GM19468 (cell line): ENCODE measurements around the gene EFS.

Source experiments
- ATAC-seq: cut with Tn5 transposase; IDR thresholded peaks from one replicate; pipeline ENCODE4 v1.9.1; 2021; ENCODE audit warnings: mild to moderate bottlenecking, moderate library complexity, moderate number of reproducible peaks; ENCODE audit not compliant: unreplicated experiment; ENCODE audit errors: extremely low read depth

EFS gene

DNA sequence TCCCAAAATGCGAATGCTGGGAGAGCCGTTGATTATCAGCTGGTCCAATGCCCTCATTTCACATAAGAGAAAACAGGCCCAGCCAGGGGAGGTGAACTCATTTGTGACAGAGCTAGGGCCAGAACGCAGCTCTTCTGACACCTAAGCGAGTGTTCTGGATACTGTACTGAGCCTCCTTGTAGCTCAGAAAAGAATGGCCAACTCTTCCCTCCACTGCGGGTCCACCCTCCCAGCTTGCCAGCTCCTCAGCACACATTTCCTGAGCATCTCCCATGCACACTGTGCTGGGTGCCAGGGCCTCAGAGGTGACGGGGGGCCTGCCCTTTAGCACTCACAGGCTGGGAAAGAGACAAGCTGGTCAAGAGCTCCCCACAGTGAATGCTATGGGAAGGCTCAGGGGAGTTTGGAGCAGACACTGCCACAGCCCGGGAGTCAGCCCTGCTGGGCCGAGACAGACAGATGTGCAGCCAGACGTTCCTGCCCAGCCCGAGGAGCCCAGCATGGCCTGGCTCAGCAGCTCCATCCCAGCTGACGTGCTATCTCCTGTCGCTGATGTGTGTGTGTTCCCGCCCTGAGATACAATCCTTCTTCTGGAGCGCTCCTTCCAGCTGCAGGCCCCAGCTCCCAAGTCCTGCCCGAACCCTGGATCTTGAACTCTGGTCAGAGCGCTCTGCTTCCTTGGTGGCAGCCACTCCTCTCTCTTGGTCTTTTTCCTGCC, 15.4 kb upstream of the EFS start:
- no peak for ATAC-seq

DNA sequence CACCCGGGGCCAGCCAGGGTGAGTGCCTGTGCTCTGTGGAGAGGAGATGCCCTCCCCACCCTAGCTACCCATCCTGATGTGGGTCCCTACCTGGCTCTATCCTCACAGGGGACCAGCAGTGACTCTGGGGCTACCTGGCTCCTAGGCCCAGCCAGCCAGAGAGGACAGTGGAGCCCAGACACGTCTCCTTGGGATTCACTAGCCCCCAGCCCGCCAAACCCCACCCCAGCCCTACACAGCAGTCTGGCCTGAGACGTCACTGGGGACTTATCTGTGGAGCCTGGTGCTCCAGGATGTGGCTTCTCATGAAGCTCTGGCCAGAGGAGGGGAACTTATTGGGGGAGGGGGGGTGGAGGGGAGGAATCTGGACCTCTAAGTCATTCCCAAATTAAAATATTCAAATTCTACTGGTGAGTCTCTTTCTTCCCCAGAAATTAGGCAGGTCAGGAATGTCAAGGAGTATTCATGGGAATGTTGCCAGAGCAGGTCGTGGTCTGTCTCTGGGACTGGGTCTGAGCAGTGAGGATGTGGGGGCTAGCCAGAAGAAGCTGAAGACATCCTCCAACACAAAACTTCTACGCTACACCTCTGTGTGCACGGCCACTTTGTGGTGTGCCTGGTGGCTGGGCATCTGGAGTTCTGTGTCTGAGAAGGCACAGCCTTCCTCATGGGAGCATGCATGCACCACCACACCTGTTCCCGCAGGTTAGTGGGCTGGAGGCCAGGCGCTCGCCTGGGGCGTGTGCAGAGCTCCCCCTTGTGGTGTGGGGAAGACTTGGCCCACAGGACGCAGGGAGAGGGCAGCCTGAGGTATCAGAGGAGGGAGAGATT, 14.6 kb upstream of the EFS start:
- ATAC-seq = no peak

DNA sequence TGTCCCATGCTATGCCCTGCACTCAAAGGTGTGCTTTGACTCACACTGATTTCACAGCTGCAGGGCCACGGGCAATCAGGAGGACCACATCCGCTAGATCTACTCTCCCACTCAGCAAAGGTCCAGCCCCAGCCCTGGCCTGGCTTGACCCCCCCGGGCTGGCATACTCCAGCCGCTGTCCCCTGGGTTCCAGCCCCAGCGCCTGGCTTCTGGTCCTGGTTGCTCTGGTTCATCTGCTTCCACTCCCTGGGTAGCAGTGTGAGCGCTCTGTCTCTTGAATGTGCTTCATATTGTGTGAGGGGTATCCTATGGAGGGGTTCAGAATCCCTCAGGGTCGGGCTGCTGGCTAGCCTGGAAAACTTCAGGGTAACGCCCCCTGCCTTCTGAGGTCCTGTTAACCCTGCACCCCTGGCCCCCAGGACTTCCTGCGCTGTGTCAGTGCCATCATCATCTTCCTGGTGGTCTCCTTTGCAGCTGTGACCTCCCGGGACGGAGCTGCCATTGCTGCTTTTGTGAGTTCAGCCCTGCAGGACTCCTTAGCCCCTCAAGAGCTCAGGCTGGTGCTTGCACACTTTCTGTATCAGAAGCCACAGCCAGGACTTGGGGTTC, 13.7 kb upstream of the EFS start:
- ATAC-seq = no peak

DNA sequence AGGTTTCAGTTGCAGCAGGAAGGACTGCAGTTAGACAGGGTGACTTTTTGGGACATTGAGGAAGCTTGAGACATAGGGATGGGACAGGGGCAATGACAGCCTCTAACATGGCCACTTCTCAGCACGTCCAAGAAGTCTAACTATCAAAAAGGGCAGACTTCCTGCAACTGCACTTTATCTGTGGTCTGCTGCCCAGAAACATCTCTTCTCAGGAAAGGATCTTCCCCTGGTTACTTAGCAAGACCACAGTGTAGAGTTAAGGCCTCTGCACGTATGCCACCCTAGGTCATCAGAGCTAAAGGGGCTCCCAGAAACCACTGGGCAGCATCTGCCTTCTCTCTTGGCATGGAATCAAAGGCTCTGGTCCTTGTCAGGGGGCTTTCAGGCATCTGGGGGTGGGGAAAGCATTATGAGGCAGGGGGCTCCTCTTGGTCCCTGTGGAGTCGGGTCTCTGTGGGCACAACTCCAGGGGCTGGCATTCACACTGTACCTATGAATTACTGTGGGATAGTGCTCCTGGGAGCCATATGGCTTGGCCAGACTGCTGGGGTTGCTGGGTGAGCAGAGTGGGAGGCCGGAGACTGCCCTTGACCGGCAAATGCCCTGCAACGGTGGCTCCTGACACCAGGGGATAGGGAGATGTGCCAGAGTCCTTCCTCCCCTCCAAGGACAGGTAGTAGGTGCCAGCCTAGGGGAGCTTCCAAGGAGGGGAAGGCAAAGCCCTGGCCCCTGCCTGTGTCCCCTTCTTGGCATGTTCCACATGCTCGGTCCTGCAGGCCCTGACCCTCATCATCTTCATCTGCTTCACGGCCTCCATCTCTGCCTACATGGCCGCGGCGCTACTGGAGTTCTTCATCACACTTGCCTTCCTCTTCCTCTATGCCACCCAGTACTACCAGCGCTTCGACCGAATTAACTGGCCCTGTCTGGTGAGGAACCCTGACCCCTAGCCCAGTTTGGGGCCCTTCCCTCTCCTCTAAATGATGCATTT, 12.9 kb upstream of the EFS start:
- no peak for ATAC-seq

DNA sequence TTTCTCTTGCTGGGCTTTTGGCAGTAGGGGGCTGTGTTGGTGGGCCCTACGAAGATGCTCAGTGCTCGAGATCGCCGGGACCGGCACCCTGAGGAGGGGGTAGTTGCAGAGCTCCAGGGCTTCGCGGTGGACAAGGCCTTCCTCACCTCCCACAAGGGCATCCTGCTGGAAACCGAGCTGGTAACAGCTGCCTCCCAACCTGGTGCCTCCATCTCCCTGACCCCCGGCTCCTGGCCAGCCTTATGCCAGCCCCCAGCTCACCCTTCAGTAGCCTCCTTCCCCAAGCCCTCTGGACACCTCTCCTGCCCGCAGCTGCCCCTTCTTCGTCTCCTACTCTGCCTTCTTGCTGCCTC, 12.2 kb upstream of the EFS start:
- ATAC-seq = no peak

DNA sequence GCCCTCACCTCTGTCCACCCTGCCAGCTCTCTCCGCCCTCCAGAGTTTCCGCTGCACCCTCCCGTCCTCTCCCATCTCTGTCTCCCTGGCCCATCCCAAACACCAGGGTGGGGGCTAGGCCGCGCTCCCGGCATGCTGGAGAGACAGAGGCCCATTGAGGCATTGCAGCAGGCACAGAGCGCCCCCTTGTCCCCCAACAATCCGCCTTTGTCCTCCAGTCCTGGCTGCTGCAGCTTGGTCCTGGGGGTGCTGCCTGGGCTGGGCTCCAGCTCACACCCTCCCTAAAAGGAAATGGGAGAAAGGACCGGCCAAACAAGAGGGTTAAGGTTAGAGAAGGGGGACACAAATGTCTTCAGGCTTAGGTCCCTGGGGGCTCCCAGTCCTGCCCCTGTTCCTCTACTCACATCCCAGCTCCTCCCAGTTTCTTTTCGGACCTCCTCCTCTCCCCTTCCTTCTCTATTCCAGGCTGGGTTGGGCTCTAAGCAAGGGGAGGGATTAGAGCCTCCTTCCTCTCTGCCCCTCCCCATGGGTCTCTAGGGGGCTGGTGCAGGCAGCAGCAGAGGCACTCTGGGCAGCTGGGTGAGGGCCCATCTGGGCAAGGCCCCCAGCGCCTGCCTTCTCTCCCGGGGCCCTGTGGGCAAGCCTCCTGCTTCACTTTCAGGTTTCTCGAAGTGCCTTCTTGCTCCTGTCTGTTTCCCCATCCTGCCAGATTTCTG, 11.7 kb upstream of the EFS start, which contains the start of gene CMTM5:
CMTM5 (plus strand) TSS at position 565 of the 716 bp plus-strand sequence. CDS start 206 bp downstream, outside the sequence.
- ATAC-seq = no peak

DNA sequence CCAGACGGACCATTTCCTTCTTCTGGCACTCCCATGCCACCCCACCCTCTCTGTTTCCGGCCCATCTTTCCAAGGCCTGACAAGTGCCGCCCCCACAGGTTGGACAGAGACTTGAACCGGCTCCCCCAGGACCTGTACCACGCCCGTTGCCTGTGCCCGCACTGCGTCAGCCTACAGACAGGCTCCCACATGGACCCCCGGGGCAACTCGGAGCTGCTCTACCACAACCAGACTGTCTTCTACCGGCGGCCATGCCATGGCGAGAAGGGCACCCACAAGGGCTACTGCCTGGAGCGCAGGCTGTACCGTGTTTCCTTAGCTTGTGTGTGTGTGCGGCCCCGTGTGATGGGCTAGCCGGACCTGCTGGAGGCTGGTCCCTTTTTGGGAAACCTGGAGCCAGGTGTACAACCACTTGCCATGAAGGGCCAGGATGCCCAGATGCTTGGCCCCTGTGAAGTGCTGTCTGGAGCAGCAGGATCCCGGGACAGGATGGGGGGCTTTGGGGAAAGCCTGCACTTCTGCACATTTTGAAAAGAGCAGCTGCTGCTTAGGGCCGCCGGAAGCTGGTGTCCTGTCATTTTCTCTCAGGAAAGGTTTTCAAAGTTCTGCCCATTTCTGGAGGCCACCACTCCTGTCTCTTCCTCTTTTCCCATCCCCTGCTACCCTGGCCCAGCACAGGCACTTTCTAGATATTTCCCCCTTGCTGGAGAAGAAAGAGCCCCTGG, 10.7 kb upstream of the EFS start:
- no peak for ATAC-seq

DNA sequence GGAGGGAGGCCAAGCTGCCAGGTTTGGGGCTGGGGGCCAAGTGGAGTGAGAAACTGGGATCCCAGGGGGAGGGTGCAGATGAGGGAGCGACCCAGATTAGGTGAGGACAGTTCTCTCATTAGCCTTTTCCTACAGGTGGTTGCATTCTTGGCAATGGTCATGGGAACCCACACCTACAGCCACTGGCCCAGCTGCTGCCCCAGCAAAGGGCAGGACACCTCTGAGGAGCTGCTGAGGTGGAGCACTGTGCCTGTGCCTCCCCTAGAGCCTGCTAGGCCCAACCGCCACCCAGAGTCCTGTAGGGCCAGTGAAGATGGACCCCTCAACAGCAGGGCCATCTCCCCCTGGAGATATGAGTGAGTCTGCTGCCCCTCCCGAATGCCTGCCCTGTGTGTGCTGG, 8.1 kb upstream of the EFS start:
- no peak for ATAC-seq

DNA sequence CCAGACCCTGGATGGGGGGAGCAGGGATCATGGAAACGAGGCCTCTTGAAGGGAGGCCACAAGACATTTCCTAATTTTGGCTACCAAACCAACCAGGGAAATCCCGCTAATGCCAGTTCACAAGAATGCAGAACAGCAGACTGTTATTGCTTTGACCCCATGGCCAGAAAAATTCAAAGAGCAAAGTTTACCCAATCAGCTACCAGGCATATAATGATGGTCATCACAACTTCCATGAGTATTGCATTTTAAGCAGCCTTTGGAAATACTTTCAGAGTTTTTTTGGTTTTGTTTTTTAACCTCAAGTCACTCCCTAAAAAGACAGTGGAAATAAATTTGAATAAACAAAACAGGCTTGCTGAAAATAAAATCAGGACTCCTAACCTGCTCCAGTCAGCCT, 7.5 kb upstream of the EFS start, which contains the start of gene IL25:
IL25 (plus strand) TSS at position 301 of the 400 bp plus-strand sequence.
- no peak for ATAC-seq

DNA sequence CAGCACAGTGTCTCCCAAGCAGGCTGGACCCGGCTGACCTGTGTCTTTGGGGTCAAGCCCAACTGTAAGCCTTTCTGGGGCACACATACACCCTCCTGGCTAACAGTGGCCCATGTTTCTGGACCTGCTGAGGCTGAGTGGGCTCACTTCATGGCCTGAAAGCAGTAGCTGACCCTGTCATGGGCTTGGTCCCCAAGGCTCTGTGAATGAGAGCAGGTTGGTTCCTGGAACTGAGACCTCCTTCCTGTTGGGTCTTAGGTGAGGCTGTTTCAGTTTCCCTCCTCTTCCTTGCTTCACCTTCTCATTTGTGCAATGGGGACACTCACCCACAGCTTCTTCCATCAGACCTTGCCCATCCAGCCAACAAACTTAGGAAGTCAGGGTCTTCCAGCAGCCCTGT, 6.9 kb upstream of the EFS start:
- ATAC-seq = no peak

DNA sequence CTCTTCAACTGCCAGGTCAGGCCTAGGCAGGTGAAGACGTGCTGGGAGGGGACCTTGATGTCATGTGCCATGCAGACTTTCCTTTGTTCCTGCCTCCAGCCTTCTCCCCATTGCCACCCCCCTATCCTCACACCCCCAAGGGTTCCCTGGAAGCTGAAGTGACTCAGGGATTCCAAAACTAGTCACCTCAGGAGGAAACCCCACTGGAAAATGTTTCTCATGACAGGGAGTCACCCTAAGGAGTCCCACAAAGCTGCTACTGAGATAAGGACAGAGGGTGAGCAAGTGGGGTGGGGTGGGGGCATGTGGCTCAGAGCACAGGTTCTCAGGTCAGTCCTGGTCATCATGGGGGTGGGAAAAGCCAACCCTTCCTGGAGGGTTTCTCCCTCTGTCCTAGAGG, 5.2 kb upstream of the EFS start:
- ATAC-seq = no peak

DNA sequence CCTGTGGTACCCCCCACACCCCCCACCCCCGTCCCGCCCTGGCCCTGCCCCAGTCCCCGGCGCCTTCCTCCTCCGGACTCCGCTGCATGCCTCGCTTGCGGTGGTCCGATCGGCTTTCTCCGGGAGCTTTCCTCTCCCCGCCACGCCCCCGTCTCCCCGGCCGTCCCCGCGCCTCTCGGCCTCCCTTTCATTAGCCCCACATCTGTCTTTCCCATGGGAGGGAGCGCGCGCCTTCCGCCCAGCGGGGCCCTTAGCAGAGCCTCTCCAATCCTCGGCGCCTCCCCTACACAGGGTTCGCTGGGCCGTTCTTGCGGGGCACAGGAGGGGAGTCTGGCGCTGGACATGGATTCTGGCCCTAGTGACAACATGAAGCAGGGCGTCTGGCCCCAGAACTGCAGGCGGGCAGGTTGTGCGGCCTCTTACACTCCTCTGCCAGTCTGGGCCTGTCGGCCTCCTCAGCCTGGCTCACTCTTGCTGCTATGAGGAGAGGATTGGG, 1.5 kb upstream of the EFS start:
- ATAC-seq = no peak

DNA sequence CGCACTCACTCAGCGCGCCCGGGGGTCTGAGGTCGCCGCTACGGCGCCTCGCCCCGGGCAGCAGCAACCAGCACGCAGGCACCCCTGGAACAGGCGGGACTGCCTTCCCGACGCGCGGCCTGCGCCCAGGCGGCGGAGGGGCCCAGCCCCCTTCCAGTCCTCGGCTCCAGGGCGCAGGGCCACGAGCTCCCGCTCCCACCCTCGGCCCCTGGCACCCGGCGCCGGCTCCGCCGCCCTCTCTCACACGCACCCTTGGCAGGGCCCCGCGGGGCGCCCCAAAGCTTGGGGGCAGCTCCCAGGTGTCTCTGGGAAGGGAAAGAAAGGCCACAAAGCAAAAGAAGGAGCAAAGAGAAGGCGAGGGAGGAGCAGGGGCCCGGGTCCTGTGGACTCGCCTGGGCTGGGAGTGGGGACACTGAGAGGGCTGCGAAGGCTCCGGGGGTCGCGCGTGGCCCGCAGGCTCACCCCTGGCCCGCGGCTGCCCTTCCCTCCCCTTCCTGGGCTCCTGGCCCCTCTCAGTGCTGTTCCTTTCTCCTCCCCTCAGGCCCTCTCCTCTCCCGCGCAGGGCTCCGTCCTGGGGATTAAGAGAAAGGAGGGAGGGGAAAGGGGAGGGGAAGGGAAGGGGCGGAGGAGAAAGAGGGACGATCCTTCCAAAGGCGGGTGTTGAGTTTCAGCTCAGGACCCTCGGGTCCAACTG, 907 bp upstream of the EFS start:
- ATAC-seq = no peak

DNA sequence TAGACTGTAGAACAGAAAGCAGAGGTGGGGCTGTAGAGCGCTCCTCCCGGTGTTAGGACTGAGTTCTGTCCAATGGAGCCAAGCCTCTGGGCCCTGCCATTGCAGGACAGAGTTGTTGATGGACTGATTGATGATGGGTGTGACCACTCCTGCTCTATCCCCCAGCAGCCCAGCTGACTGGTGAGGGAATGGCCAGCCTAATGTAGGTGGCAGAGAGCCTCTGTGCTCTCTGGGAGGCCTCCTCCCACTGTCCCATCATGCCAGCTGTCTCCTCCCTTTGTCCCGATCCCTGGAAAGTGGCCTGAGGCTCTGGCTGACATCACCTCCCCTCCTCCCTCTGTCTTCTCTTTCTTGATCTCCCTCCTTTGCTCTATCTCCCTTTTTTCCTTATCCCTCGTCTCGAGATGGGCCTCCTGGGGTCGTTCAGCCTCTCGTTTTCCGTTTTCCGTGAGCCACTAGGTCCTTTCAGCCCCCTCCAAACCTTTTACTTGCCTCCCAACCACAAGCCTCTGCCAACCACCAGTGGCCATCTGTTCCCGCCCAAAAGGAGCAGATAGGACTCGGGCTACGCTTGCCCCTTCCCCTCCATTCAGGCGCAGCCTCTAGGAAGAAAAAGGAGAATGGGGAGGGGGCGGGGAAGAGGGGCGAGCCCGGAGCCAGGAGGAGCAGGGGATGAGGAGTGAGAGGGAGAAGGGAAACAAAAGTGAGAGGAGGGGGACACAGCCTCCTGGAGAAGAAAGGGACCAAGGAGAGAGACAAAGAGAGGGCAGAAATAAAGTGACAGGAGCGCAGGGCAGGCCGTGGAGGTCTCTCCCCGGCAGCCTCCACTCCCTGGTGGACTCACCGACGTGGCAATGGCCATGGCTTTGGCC, 572 bp downstream of the EFS start:
- no peak for ATAC-seq

DNA sequence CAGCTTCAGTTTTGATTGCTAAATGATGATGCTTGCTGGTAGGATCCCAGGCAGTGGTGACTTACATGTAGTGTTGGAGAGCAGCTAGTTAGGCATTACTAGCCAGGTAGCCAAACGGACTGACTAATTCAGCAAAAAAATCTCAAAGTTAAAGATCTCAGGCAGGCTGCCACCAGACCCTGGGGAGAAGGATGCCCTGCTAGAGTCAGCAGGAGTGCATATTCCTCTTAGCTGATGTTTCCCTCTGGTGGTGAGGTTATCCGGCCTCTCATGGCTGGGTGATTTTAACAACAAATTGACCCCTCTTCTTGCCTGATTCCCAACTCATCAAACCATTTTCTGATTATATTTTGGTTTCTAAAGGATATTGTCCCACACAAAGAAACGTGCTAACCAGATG, 2.8 kb downstream of the EFS start:
- ATAC-seq = no peak

DNA sequence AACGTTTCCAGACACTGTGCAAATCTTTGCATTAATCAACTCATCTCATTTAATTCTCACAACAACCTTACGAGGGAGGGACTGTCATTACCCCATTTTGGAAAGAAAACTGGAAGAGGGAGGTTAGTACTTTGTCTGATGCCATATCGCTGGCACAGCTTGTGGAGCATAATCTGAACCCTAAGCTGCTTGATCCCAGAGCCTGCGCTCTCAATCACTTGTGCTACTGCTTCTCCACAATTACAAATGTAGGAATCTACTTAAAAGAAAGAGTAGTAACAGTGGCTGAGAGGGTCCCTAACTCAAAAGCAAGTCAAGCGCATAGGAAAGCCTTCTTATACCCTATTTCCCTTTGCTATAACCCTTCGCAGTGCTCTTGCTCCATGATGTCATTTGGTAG, 3.2 kb downstream of the EFS start:
- ATAC-seq = no peak

DNA sequence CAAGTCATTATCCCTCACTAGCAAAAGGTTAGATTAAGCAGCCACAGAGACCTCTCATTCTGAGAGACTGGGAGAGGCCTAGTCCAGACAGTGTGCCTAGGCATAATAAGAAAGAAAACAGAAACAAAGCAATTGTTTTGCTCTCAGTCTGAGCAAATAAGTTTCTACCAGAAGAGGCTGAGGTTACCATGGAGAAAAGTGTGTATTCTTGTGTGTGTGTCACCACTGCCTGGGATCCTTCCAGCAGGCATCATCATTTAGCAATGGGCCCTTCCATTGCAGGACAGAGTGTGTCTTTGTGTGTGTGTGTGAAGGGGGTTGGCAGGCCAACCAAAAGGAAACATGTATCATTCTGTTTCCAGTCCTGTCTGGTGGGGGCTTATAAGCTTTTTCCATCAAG, 3.7 kb downstream of the EFS start:
- no peak for ATAC-seq
